ENCODE results near the gene TOPORS. TPM values are rescaled to one million over a fixed set of nuclear protein-coding genes. Genes with fewer than 3 reads are reported as not detected.

TOPORS gene
- total and polyA plus RNA-seq, 9 donors = 15.1 to 31.8 (median 20.9) TPM

DNA sequence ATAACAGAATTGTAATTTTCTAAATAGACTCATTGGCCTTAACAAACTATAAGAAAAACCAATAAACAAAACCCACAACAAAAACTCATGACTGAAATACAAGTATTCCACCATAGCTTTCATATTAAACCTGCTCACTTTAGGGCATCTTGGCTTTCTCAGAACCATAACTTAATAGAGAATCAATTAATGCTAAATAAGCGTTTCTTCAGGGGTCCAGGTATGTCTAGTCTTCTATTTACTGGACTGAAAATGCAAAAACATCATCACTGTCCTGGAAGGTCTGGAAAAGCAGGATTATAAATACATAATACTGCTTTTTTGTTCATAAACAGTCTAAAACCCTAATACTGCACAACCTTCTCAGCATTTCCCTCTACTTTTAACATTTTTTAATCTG, 6.5 kb downstream of the TOPORS start:
- no peak overlapping the region for H3K27ac ChIP-seq
- H3K4me3 ChIP-seq = no peak overlapping the region
- no peaks in the 10 kb centered on the region for H3K4me1 ChIP-seq (ENCODE audit: insufficient read depth)
- TF ChIP-seq EP300 (IDR thresholded peaks at IDR 0.05) = no peak
- TF ChIP-seq, protein P1, sequence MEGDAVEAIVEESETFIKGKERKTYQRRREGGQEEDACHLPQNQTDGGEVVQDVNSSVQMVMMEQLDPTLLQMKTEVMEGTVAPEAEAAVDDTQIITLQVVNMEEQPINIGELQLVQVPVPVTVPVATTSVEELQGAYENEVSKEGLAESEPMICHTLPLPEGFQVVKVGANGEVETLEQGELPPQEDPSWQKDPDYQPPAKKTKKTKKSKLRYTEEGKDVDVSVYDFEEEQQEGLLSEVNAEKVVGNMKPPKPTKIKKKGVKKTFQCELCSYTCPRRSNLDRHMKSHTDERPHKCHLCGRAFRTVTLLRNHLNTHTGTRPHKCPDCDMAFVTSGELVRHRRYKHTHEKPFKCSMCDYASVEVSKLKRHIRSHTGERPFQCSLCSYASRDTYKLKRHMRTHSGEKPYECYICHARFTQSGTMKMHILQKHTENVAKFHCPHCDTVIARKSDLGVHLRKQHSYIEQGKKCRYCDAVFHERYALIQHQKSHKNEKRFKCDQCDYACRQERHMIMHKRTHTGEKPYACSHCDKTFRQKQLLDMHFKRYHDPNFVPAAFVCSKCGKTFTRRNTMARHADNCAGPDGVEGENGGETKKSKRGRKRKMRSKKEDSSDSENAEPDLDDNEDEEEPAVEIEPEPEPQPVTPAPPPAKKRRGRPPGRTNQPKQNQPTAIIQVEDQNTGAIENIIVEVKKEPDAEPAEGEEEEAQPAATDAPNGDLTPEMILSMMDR (IDR thresholded peaks at IDR 0.05) = no peak
- TF ChIP-seq POLR2A (IDR thresholded peaks at IDR 0.05) = no peak
- no peaks in the 10 kb centered on the region for H3K9me3 ChIP-seq
- DNase-seq = no peak
- no peaks in the 10 kb centered on the region for H3K27me3 ChIP-seq
- WGBS, 3 donors = 89 to 100% (median 95%) methylated on average over 1 of the region's 1 CpG
- intact Hi-C loops (cut with DNase I) = no loop called here
- H3K36me3 ChIP-seq = no peaks in the 10 kb centered on the region

DNA sequence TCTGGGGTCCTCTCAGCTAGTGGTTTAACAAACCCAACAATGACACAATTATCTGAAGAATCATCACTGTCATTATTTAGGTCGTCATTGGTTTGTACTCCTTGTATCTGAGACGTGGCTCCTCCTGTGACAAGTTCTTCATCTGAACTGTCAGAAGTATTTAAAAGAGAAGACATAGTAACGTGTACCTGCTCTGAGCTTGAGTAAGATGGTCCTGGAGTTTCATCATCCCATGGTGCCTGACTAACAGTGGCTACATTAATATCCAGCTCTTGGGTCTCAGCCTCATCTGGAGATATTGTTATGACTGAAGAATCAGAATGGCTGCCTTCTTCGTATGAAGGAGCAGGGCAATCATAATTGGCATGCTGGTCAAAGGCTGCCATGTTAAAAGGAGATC, 9.3 kb downstream of the TOPORS start:
- no peaks in the 10 kb centered on the region for H3K9me3 ChIP-seq
- H3K27ac ChIP-seq = no peak overlapping the region
- 94 to 95% (median 95%) methylated on average over 4 of the region's 4 CpGs for WGBS, 3 donors
- no peak for DNase-seq
- no peaks in the 10 kb centered on the region for H3K27me3 ChIP-seq
- no peaks in the 10 kb centered on the region for H3K4me1 ChIP-seq (ENCODE audit: insufficient read depth)
- intact Hi-C loops (cut with DNase I) = no loop called here
- TF ChIP-seq POLR2A (IDR thresholded peaks at IDR 0.05) (no peak), EP300 (IDR thresholded peaks at IDR 0.05) (no peak)
- TF ChIP-seq, protein P1 (IDR thresholded peaks at IDR 0.05) = no peak
- no peaks in the 10 kb centered on the region for H3K36me3 ChIP-seq
- H3K4me3 ChIP-seq = no peak overlapping the region

DNA sequence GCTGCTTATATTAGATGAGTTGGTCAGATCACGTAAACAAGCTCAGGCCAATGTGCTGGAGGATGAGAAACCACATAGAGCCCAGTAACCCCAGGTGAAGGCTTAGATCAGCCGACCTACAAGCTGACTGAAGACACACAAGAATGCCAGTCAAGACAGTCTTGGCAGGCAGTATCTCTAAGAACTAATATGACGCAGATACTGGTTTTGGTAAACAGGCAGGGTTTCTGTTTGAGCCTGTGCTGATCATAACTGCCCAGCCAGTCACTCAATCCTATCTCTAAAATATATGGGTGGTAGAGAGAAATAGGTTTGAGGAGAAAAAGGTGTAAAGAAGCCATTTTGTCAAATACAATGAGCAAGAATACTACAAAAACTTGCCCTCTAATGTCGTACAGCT, 18.6 kb downstream of the TOPORS start:
- Histone ChIP-seq H3K4me1 (ENCODE audit: insufficient read depth) (no peaks in the 10 kb centered on the region), H3K9me3 (no peaks in the 10 kb centered on the region), H3K36me3 (no peaks in the 10 kb centered on the region), H3K27me3 (no peaks in the 10 kb centered on the region), H3K27ac (no peak overlapping the region), H3K4me3 (no peak overlapping the region)
- TF ChIP-seq, protein P1 (IDR thresholded peaks at IDR 0.05) = no peak
- TF ChIP-seq EP300 (IDR thresholded peaks at IDR 0.05) (no peak), POLR2A (IDR thresholded peaks at IDR 0.05) (no peak)
- 93 to 97% (median 96%) methylated on average over 4 of the region's 4 CpGs for WGBS, 3 donors
- intact Hi-C loops (cut with DNase I) = no loop called here
- no peak for DNase-seq

DNA sequence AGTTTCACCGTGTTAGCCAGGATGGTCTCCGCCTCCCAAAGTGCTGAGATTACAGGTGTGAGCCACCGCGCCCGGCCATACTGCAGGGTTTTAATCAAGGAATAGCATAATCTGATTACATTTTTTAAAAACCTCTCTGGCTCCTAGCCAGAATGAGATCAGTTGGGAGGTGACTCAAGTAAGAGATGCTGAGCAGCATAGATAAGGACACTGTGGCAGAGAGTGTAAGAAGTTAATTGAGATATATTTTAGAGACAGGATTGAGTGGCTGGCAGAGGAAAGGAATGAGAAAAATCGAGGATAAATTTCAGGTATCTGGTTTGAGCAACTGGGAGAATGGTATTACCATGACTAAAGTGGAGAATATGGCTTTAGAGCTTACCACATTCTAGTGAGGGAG, 19.1 kb downstream of the TOPORS start:
- H3K4me3 ChIP-seq = no peak overlapping the region
- no peaks in the 10 kb centered on the region for H3K27me3 ChIP-seq
- TF ChIP-seq, protein P1 (IDR thresholded peaks at IDR 0.05) = no peak
- no peak for TF ChIP-seq POLR2A (IDR thresholded peaks at IDR 0.05)
- no peak for TF ChIP-seq EP300 (IDR thresholded peaks at IDR 0.05)
- intact Hi-C loops (cut with DNase I) = no loop called here
- H3K27ac ChIP-seq = no peak overlapping the region
- H3K36me3 ChIP-seq = no peaks in the 10 kb centered on the region
- no peaks in the 10 kb centered on the region for H3K4me1 ChIP-seq (ENCODE audit: insufficient read depth)
- WGBS, 3 donors = 93 to 96% (median 93%) methylated on average over 6 of the region's 6 CpGs
- no peaks in the 10 kb centered on the region for H3K9me3 ChIP-seq
- no peak for DNase-seq
